HCT116 (cell line): ENCODE data around the gene HBG1. TPM values are rescaled to one million over a fixed set of nuclear protein-coding genes. Genes with fewer than 3 reads are reported as not detected.
A peak's percentile ranks its signal among the peaks of the same experiment; 100 is the strongest.

Experiments
- ATAC-seq: fragments of 200-7000 bp; cut with Tn5 transposase; 2 replicates; pipeline ENCODE4 v1.9.1; 2020; ENCODE audit warnings: mild to moderate bottlenecking, moderate library complexity
- BruUV-seq: library from RNA; stranded (reverse); fragments of 400-500 nt; replicated peaks from 2 replicates; lab custom pipeline; 2021; lab: Mats Ljungman, UMichigan
- CTCF ChIA-PET: fragments of 300-600 bp; sonication (Branson Sonifier 250); formaldehyde crosslinking; loops from one replicate; lab custom pipeline; 2021; ENCODE audit warnings: antibody characterized with exemption; lab: Charles Lee
- POLR2A ChIA-PET: fragments of 300-600, 350-600 bp; sonication (Branson Sonifier 250); formaldehyde crosslinking; loops from one replicate; lab custom pipeline; 2021; ENCODE audit warnings: antibody characterized with exemption; lab: Charles Lee
- RAD21 ChIA-PET, 2 experiments: fragments of 300-600 bp; sonication (Branson Sonifier 250); formaldehyde crosslinking; loops; one replicate each; lab custom pipeline; 2023; ENCODE audit warnings: low total read pairs in 2 of 2; ENCODE audit not compliant: uncharacterized antibody in 2 of 2, unreplicated experiment in 2 of 2, low non-redundant PET in 1 of 2; lab: Charles Lee
- DNase-seq: peaks from one replicate; pipeline ENCODE4 v3.0.0-alpha.2; 2010; ENCODE audit warnings: low read depth, low spot score
- H2AFZ ChIP-seq: fragments of 200-600 bp; shearing (Covaris generic), sonication (generic); 2 replicates; pipeline ENCODE4 v1.6.1; 2017; ENCODE audit warnings: low read depth, mixed run types, mixed read lengths, antibody characterized with exemption, low read length; ENCODE audit not compliant: poor library complexity, severe bottlenecking
- H3K27ac ChIP-seq: 2 replicates; pipeline ENCODE4 v1.5.1; 2012; ENCODE audit warnings: low read depth, low read length
- H3K27me3 ChIP-seq: fragments of 200-600 bp; sonication (generic); 2 replicates; pipeline ENCODE4 v1.6.1; 2016; ENCODE audit warnings: mixed run types, low read length, mixed read lengths; ENCODE audit not compliant: insufficient read depth
- H3K36me3 ChIP-seq, 2 experiments: fragments of 200-500 bp in 1 of 2; fragments of 200-600 bp in 1 of 2; sonication (Bioruptor generic) in 1 of 2; sonication (generic) in 1 of 2; 2 replicates each; pipeline versions ENCODE4 v1.5.1 to v1.6.1; 2014 to 2016; ENCODE audit warnings: low read length in 2 of 2, inconsistent platforms in 1 of 2, mixed read lengths in 1 of 2, mixed run types in 1 of 2; ENCODE audit not compliant: insufficient read depth in 2 of 2, control insufficient read depth in 1 of 2
- H3K4me1 ChIP-seq, 2 experiments: fragments of 200-600 bp in 1 of 2; sonication (generic) in 1 of 2; 2 replicates each; pipeline versions ENCODE4 v1.5.1 to v1.6.1; 2012 to 2017; ENCODE audit warnings: low read length in 2 of 2, inconsistent platforms in 1 of 2, mild to moderate bottlenecking in 1 of 2, mixed read lengths in 1 of 2, mixed run types in 1 of 2, moderate library complexity in 1 of 2; ENCODE audit not compliant: insufficient read depth in 2 of 2, control insufficient read depth in 1 of 2
- H3K4me2 ChIP-seq: fragments of 200-600 bp; sonication (generic); 2 replicates; pipeline ENCODE4 v1.6.1; 2017; ENCODE audit warnings: mixed run types, low read length, mixed read lengths
- H3K4me3 ChIP-seq, 2 experiments: fragments of 200-600 bp in 1 of 2; sonication (generic) in 1 of 2; replicated peaks in 1 of 2; 2 replicates each; pipeline ENCODE4 v1.5.1; 2011 to 2016; ENCODE audit warnings: low read length in 2 of 2, control low read depth in 1 of 2, low read depth in 1 of 2, mild to moderate bottlenecking in 1 of 2, mixed read lengths in 1 of 2, mixed run types in 1 of 2
- H3K79me2 ChIP-seq: fragments of 200-600 bp; sonication (generic); 2 replicates; pipeline ENCODE4 v1.6.1; 2017; ENCODE audit warnings: mild to moderate bottlenecking, mixed run types, low read length, moderate library complexity, mixed read lengths; ENCODE audit not compliant: insufficient read depth
- H3K9ac ChIP-seq: fragments of 200-600 bp; sonication (generic); 2 replicates; pipeline ENCODE4 v1.6.1; 2016; ENCODE audit warnings: low read length, mixed read lengths
- H3K9me2 ChIP-seq: fragments of 200-600 bp; sonication (generic), shearing (Covaris generic); 2 replicates; pipeline ENCODE4 v1.6.1; 2017; ENCODE audit warnings: mixed run types, mild to moderate bottlenecking, moderate library complexity; ENCODE audit not compliant: insufficient read depth
- H3K9me3 ChIP-seq, 2 experiments: fragments of 200-500 bp in 1 of 2; fragments of 200-600 bp in 1 of 2; sonication (Bioruptor generic) in 1 of 2; sonication (generic) in 1 of 2; 2 replicates each; pipeline ENCODE4 v1.6.1; 2014 to 2017; ENCODE audit warnings: low read length in 2 of 2, mixed read lengths in 2 of 2, inconsistent platforms in 1 of 2, low read depth in 1 of 2, mild to moderate bottlenecking in 1 of 2, mixed run types in 1 of 2, moderate library complexity in 1 of 2; ENCODE audit not compliant: control insufficient read depth in 1 of 2, insufficient read depth in 1 of 2
- H4K20me1 ChIP-seq: fragments of 200-600 bp; sonication (generic), shearing (Covaris generic); 2 replicates; pipeline ENCODE4 v1.6.1; 2017; ENCODE audit warnings: mixed run types, mild to moderate bottlenecking, moderate library complexity; ENCODE audit not compliant: insufficient read depth
- ATF3 ChIP-seq: IDR thresholded peaks from 2 replicates; pipeline ENCODE4 v1.6.1; 2012
- CBX3 ChIP-seq: IDR thresholded peaks from 2 replicates; pipeline ENCODE4 v1.6.1; 2012; ENCODE audit warnings: low read depth
- CEBPB ChIP-seq: IDR thresholded peaks from 2 replicates; pipeline ENCODE4 v1.6.1; 2012; ENCODE audit warnings: low read depth
- ELF1 ChIP-seq: IDR thresholded peaks from 2 replicates; pipeline ENCODE4 v1.6.1; 2012; ENCODE audit warnings: low read depth, borderline replicate concordance
- EZH2 ChIP-seq: fragments of 200-600 bp; sonication (generic); IDR thresholded peaks from 2 replicates; pipeline ENCODE4 v1.6.1; 2017; ENCODE audit warnings: antibody characterized with exemption, mixed run types
- EZH2phosphoT487 ChIP-seq: fragments of 200-600 bp; IDR thresholded peaks from 2 replicates; pipeline ENCODE4 v1.6.1; 2018; ENCODE audit warnings: antibody characterized with exemption, borderline replicate concordance
- FOSL1 ChIP-seq: IDR thresholded peaks from 2 replicates; pipeline ENCODE4 v1.6.1; 2012; ENCODE audit warnings: low read depth
- JUND ChIP-seq: IDR thresholded peaks from 2 replicates; pipeline ENCODE4 v1.6.1; 2012
- MAX ChIP-seq: IDR thresholded peaks from 2 replicates; pipeline ENCODE4 v1.6.1; 2012
- POLR2A ChIP-seq: IDR thresholded peaks from 2 replicates; pipeline ENCODE4 v1.7.0; 2011; ENCODE audit warnings: borderline replicate concordance; ENCODE audit not compliant: insufficient read depth, insufficient read length; ENCODE audit errors: extremely low read depth
- POLR2AphosphoS5 ChIP-seq: IDR thresholded peaks from 2 replicates; pipeline ENCODE4 v1.6.1; 2011; ENCODE audit warnings: mild to moderate bottlenecking, low read depth, low read length, moderate library complexity
- RAD21 ChIP-seq: IDR thresholded peaks from 2 replicates; pipeline ENCODE4 v1.6.1; 2012; ENCODE audit warnings: low read depth, mild to moderate bottlenecking
- REST ChIP-seq: IDR thresholded peaks from 2 replicates; pipeline ENCODE4 v1.6.1; 2012; ENCODE audit warnings: low read depth
- SP1 ChIP-seq: IDR thresholded peaks from 2 replicates; pipeline ENCODE4 v1.6.1; 2012; ENCODE audit warnings: low read depth
- SRF ChIP-seq: IDR thresholded peaks from 2 replicates; pipeline ENCODE4 v1.6.1; 2012; ENCODE audit warnings: low read depth
- TCF7L2 ChIP-seq: IDR thresholded peaks from 2 replicates; pipeline ENCODE4 v1.7.0; 2011; ENCODE audit warnings: borderline replicate concordance, inconsistent platforms; ENCODE audit not compliant: insufficient read depth, insufficient read length; ENCODE audit errors: extremely low read depth
- YY1 ChIP-seq: IDR thresholded peaks from 2 replicates; pipeline ENCODE4 v1.6.1; 2011; ENCODE audit warnings: low read length, low read depth, moderate library complexity, mild to moderate bottlenecking; ENCODE audit not compliant: insufficient replicate concordance; ENCODE audit errors: extremely low read depth
- ZBTB33 ChIP-seq: IDR thresholded peaks from 2 replicates; pipeline ENCODE4 v1.6.1; 2011; ENCODE audit warnings: mild to moderate bottlenecking, low read length, moderate library complexity; ENCODE audit not compliant: insufficient replicate concordance; ENCODE audit errors: extremely low read depth
- ZFX ChIP-seq: fragments of 450-650 bp; IDR thresholded peaks from 2 replicates; pipeline ENCODE4 v1.6.1; 2017
- intact Hi-C: fragments of 100-400 bp; cut with micrococcal nuclease; formaldehyde crosslinking; loops from 2 replicates; pipeline ENCODE4 v1.10.0; 2022
- total RNA-seq: library from RNA; stranded (reverse); gene quantifications from one replicate; pipeline ENCODE4 v1.2.1, GENCODE V29; 2021; ENCODE audit not compliant: unreplicated experiment

HBG1 gene
- total RNA-seq, 1 experiment from 2014 or later, result 3.6 TPM

- TF ChIP-seq YY1 (peak; percentile 26), FOSL1 (peak; percentile 100)
These were observed 31.0 kb upstream of the HBG1 start (continued) for GRCh38 chr11:5280582-5281102.

- CTCF ChIA-PET, result no interaction called here
- DNase-seq (no peak), ATAC-seq (no peak)
- no peaks in the 10 kb centered on the region for H3K79me2 ChIP-seq
- H3K4me1 ChIP-seq, result peaks cover 18 to 40% of the 10 kb centered on the region in 2 experiments
- POLR2A ChIA-PET, result no interaction called here
- intact Hi-C loops, result no loop called here
- peak overlapping the region; percentile 29; the same call in 1 of the 2 replicates for H3K4me2 ChIP-seq
- H3K4me3 ChIP-seq, result no peak overlapping the region
- H3K9me3 ChIP-seq, result no peaks in the 10 kb centered on the region
- H3K9ac ChIP-seq, result no peak overlapping the region
- no peaks in the 10 kb centered on the region; a peak in 1 of 4 replicates for H3K36me3 ChIP-seq
- H3K27me3 ChIP-seq, result no peaks in the 10 kb centered on the region
- no peak overlapping the region for H3K27ac ChIP-seq
- H3K9me2 ChIP-seq, result no peaks in the 10 kb centered on the region
- no peaks in the 10 kb centered on the region for H4K20me1 ChIP-seq
- no peak for TF ChIP-seq POLR2A
- TF ChIP-seq JUND, result no peak
- no peak for TF ChIP-seq ZBTB33
- TF ChIP-seq EZH2, result no peak
- no peak for TF ChIP-seq TCF7L2
- TF ChIP-seq CEBPB, result no peak
- TF ChIP-seq SP1, result no peak
- no peak for TF ChIP-seq YY1
- TF ChIP-seq ATF3, result no peak
- TF ChIP-seq REST, result no peak
- no peak for TF ChIP-seq POLR2AphosphoS5
- TF ChIP-seq CBX3, result no peak
- no peak for TF ChIP-seq EZH2phosphoT487
- no peak for TF ChIP-seq SRF
- no peak for TF ChIP-seq MAX
- TF ChIP-seq ZFX, result no peak
- TF ChIP-seq RAD21, result no peak
- TF ChIP-seq ELF1, result no peak
- H2AFZ ChIP-seq, result no peak overlapping the region
- RAD21 ChIA-PET, result no interaction called here
- no TSS peak for BruUV-seq
These were observed 29.9 kb upstream of the HBG1 start for GRCh38 chr11:5279471-5280090.
